ENCODE data around the gene NUDT8.
"Not testable (repeated sequence)": the region's sequence is repeated elsewhere in the genome, so short reads cannot be mapped to it uniquely, and the experiment has no call there.

NUDT8 gene

GRCh38 chr11:67659651-67660165, 30.0 kb upstream of the NUDT8 start:
- DNase-seq = not testable (repeated sequence)

GRCh38 chr11:67657300-67657699, 27.6 kb upstream of the NUDT8 start:
- DNase-seq = no peak

GRCh38 chr11:67656278-67656922, 26.7 kb upstream of the NUDT8 start:
- no peak for DNase-seq

- DNase-seq = no peak
These were observed 24.5 kb upstream of the NUDT8 start for GRCh38 chr11:67654225-67654624.

- DNase-seq = no peak
These were observed 23.5 kb upstream of the NUDT8 start for GRCh38 chr11:67652965-67653845.

GRCh38 chr11:67651976-67652781, 22.4 kb upstream of the NUDT8 start:
- no peak for DNase-seq

GRCh38 chr11:67649634-67650510, 20.1 kb upstream of the NUDT8 start:
- no peak for DNase-seq

- no peak for DNase-seq
These were observed 19.3 kb upstream of the NUDT8 start for GRCh38 chr11:67648796-67649613.

- DNase-seq = no peak
These were observed 18.5 kb upstream of the NUDT8 start for GRCh38 chr11:67648140-67648795.

- DNase-seq = no peak
These were observed 17.7 kb upstream of the NUDT8 start for GRCh38 chr11:67647471-67647870.

- DNase-seq = no peak
These were observed 17.0 kb upstream of the NUDT8 start for GRCh38 chr11:67646535-67647336.

GRCh38 chr11:67645521-67646461, 16.1 kb upstream of the NUDT8 start:
- DNase-seq = no peak

GRCh38 chr11:67644472-67645418, 15.0 kb upstream of the NUDT8 start:
- DNase-seq = no peak

- DNase-seq = no peak
These were observed 14.3 kb upstream of the NUDT8 start for GRCh38 chr11:67644042-67644441.

- DNase-seq = no peak
These were observed 12.7 kb upstream of the NUDT8 start for GRCh38 chr11:67642173-67643120.
